ENCODE results near the gene CACNA2D1.

GRCh38 chr7:82106201-82106600 lies 337.4 kb downstream of the CACNA2D1 start:
- TF ChIP-seq POLR2A (IDR thresholded peaks at IDR 0.05) (no peak), EP300 (IDR thresholded peaks at IDR 0.05) (no peak), CTCF (IDR thresholded peaks at IDR 0.05) (no peak)
